GM12878 (cell line): ENCODE measurements around the gene IQUB. TPM values are rescaled to one million over a fixed set of nuclear protein-coding genes. Genes with fewer than 3 reads are reported as not detected.
"Not testable (repeated sequence)": the region's sequence is repeated elsewhere in the genome, so short reads cannot be mapped to it uniquely, and the experiment has no call there.

Source experiments
- ATAC-seq: fragments of 200-7000 bp; cut with Tn5 transposase; 3 replicates; pipeline ENCODE4 v1.9.1; 2020; ENCODE audit warnings: mild to moderate bottlenecking, moderate library complexity
- BruUV-seq: library from RNA; stranded (reverse); fragments of 400-500 nt; replicated peaks from 2 replicates; lab custom pipeline; 2021; lab: Mats Ljungman, UMichigan
- CTCF ChIA-PET: fragments of 300-600 bp; sonication (Branson Sonifier 250); formaldehyde crosslinking; extraction: SDS; loops from one replicate; lab custom pipeline; 2021; ENCODE audit warnings: inconsistent platforms; lab: Yijun Ruan, JAX
- POLR2A ChIA-PET: fragments of 350-600 bp; formaldehyde crosslinking; extraction: SDS; loops from one replicate; lab custom pipeline; 2021; ENCODE audit warnings: inconsistent platforms; lab: Charles Lee
- RAD21 ChIA-PET: fragments of 300-600 bp; sonication (Branson Sonifier 250); formaldehyde crosslinking; loops from one replicate; lab custom pipeline; 2023; ENCODE audit warnings: antibody characterized with exemption; ENCODE audit not compliant: unreplicated experiment; lab: Charles Lee
- SMC1A ChIA-PET: fragments of 300-600 bp; sonication (Branson Sonifier 250); formaldehyde crosslinking; loops from one replicate; lab custom pipeline; 2023; ENCODE audit not compliant: unreplicated experiment, uncharacterized antibody; lab: Charles Lee
- DNase-seq: peaks from one replicate; pipeline ENCODE4 v3.0.0-alpha.2; 2011; ENCODE audit warnings: low read depth, low spot score
- FAIRE-seq: peaks from 3 replicates; lab custom pipeline; 2011; peaks lifted over from hg19 to GRCh38; lab: Jason Lieb, UNC
- H2AFZ ChIP-seq: 2 replicates; pipeline ENCODE4 v1.6.0; 2011; ENCODE audit warnings: low read depth, low read length, control low read depth; ENCODE audit not compliant: control insufficient read depth
- H3K27ac ChIP-seq: 2 replicates; pipeline ENCODE4 v1.5.1; 2011; ENCODE audit warnings: control low read depth; ENCODE audit not compliant: control insufficient read depth, insufficient read depth
- H3K27me3 ChIP-seq, 2 experiments: replicated peaks in 1 of 2; 2 replicates each; pipeline versions ENCODE4 v1.6.0 to v1.6.1; 2011; ENCODE audit warnings: low read length in 1 of 2; ENCODE audit not compliant: control insufficient read depth in 2 of 2, insufficient read depth in 2 of 2
- H3K36me3 ChIP-seq, 2 experiments: 2 replicates each; pipeline ENCODE4 v1.5.1; 2011; ENCODE audit warnings: low read length in 1 of 2; ENCODE audit not compliant: control insufficient read depth in 2 of 2, insufficient read depth in 2 of 2
- H3K4me1 ChIP-seq: 2 replicates; pipeline ENCODE4 v1.6.1; 2011; ENCODE audit warnings: mild to moderate bottlenecking, low read length, moderate library complexity, mixed read lengths; ENCODE audit not compliant: control insufficient read depth, insufficient read depth
- H3K4me2 ChIP-seq: 2 replicates; pipeline ENCODE4 v1.6.0; 2011; ENCODE audit warnings: control low read depth; ENCODE audit not compliant: control insufficient read depth, insufficient read depth
- H3K4me3 ChIP-seq: fragments of 200-600 bp; sonication (generic); 2 replicates; pipeline ENCODE4 v1.5.1; 2016
- H3K79me2 ChIP-seq: 2 replicates; pipeline ENCODE4 v1.6.0; 2011; ENCODE audit warnings: low read length; ENCODE audit not compliant: control insufficient read depth, insufficient read depth
- H3K9ac ChIP-seq: 2 replicates; pipeline ENCODE4 v1.8.0; 2011; ENCODE audit warnings: low read length, control low read depth, mixed read lengths; ENCODE audit not compliant: control insufficient read depth, insufficient read depth
- H3K9me3 ChIP-seq: replicated peaks from 3 replicates; pipeline ENCODE4 v1.5.1; 2011; ENCODE audit warnings: mild to moderate bottlenecking, low read length; ENCODE audit not compliant: control insufficient read depth, insufficient read depth
- H4K20me1 ChIP-seq: 2 replicates; pipeline ENCODE4 v1.6.0; 2011; ENCODE audit not compliant: control insufficient read depth, insufficient read depth
- CHD4 ChIP-seq: fragments of 200-600 bp; sonication (generic); IDR thresholded peaks from 2 replicates; pipeline ENCODE4 v1.6.1; 2016; ENCODE audit warnings: mild to moderate bottlenecking
- MEF2B ChIP-seq: fragments of 450-650 bp; IDR thresholded peaks from 2 replicates; pipeline ENCODE4 v1.6.1; 2018; ENCODE audit warnings: mild to moderate bottlenecking, moderate library complexity; ENCODE audit not compliant: partially characterized antibody, poor library complexity, severe bottlenecking
- RELA ChIP-seq: fragments of 450-650 bp; IDR thresholded peaks from 2 replicates; pipeline ENCODE4 v1.8.0; 2014; ENCODE audit warnings: borderline replicate concordance; ENCODE audit not compliant: partially characterized antibody
- SUZ12 ChIP-seq: fragments of 200-600 bp; sonication (generic); IDR thresholded peaks from one replicate; pipeline ENCODE4 v1.6.1; 2018; ENCODE audit warnings: antibody characterized with exemption, mild to moderate bottlenecking; ENCODE audit not compliant: unreplicated experiment
- WGBS: methylation state at CpG from one replicate; pipeline ENCODE4 v1.1.6; 2016; ENCODE audit warnings: low lambda C conversion rate; ENCODE audit not compliant: insufficient replicate concordance, insufficient coverage; ENCODE audit errors: missing lambda C conversion rate; 5-methylcytosine and 5-hydroxymethylcytosine counted together
- in situ Hi-C: fragments of 300-500 bp; cut with MboI; formaldehyde crosslinking; loops from 9 replicates; pipeline ENCODE4 v1.14.3; 2018; ENCODE audit warnings: mixed read lengths
- intact Hi-C: fragments of 100-400 bp; cut with micrococcal nuclease; formaldehyde crosslinking; loops from one replicate; pipeline ENCODE4 v1.14.2; 2022; ENCODE audit not compliant: unreplicated experiment
- polyA plus RNA-seq, 11 experiments: library from polyadenylated mRNA; depleted of rRNA in 4 of 11; unstranded in 6 of 11; stranded (reverse) in 5 of 11; fragments of >200 nt; fragmentation: Nextera tagmentation in 4 of 11; fragmentation: Illumina TruSeq in 1 of 11; extraction: Ambion mirVana in 4 of 11; extraction: Trizol in 1 of 11; gene quantifications; 1 replicate in 1 of 11; 2 replicates in 10 of 11; pipeline versions ENCODE4 v1.2.1 to v1.2.3, GENCODE V29; 2011 to 2016; ENCODE audit warnings: inconsistent platforms in 2 of 11, missing spikeins in 2 of 11, low read depth in 1 of 11
- small RNA-seq: library from RNA; depleted of rRNA; stranded (forward); fragments of <200 nt; gene quantifications from one replicate; pipeline ENCODE3, GENCODE V24; 2014
- total RNA-seq, 4 experiments: library from RNA; depleted of rRNA in 3 of 4; stranded (reverse); fragments of >200 nt in 3 of 4; fragmentation: Illumina TruSeq in 1 of 4; extraction: Trizol in 1 of 4; gene quantifications; 2 replicates each; pipeline versions ENCODE4 v1.2.1 to v1.2.3, GENCODE V29; 2013 to 2021

IQUB gene
- total and polyA plus RNA-seq, 10 of the 15 experiments (the other 5 are each of a cell fraction or from before 2014, with no cell fraction given) = 0.04 to 0.08 TPM; not detected in 8

GRCh38 chr7:123410273-123410904, 124.0 kb downstream of the IQUB start:
- no peak for TF ChIP-seq RELA
- no peak for TF ChIP-seq CHD4
- no peak for TF ChIP-seq SUZ12
- TF ChIP-seq MEF2B = no peak
- RAD21 ChIA-PET = no interaction called here
- intact Hi-C loops = no loop called here
- no peak overlapping the region for H3K4me2 ChIP-seq
- ATAC-seq (no peak), FAIRE-seq (no peak), DNase-seq (no peak)
- H3K4me1 ChIP-seq = no peaks in the 10 kb centered on the region
- H3K79me2 ChIP-seq = no peaks in the 10 kb centered on the region
- 0% methylated on average over 1 of the region's 1 CpG for WGBS
- no peak overlapping the region for H2AFZ ChIP-seq
- no peaks in the 10 kb centered on the region for H3K9me3 ChIP-seq
- BruUV-seq = no TSS peak
- H3K27ac ChIP-seq = no peak overlapping the region
- no peaks in the 10 kb centered on the region for H4K20me1 ChIP-seq
- POLR2A ChIA-PET = no interaction called here
- CTCF ChIA-PET = no interaction called here
- SMC1A ChIA-PET = no interaction called here
- no peaks in the 10 kb centered on the region for H3K27me3 ChIP-seq
- no peak overlapping the region for H3K9ac ChIP-seq
- H3K4me3 ChIP-seq = no peak overlapping the region
- in situ Hi-C loops = no loop called here
- H3K36me3 ChIP-seq = no peaks in the 10 kb centered on the region

DNA sequence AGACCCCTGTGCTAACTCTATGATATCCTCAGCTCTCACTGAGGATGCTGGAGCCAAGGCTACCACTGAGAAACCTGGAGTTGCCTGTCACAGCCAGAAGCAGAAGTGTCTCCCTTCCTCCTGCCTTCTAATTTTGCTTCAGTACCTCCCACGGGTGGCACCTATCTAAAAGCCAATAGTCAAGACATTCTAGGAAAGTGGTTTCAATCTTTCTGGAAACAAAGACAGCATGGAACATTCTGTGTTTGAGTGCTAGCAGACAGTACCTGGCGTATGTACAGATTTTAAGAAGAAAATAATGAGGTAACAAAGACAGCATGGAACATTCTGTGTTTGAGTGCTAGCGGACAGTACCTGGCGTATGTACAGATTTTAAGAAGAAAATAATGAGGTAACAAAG, 126.4 kb downstream of the IQUB start:
- ChIA-PET SMC1A (interaction anchor here (0.7 kb wide), 1 partner anchor 13 kb away, joined by 3 read pairs; no protein-coding TSS in a partner anchor), RAD21 (interaction anchor here (0.6 kb wide), 1 partner anchor 1265 kb away, joined by 3 read pairs; no protein-coding TSS in a partner anchor)
- 18% methylated on average over 4 of the region's 4 CpGs for WGBS
- BruUV-seq, H3K4me1 ChIP-seq, H3K4me2 ChIP-seq, CTCF ChIA-PET, H3K9me3 ChIP-seq, H4K20me1 ChIP-seq, H3K4me3 ChIP-seq, H3K36me3 ChIP-seq, H3K27me3 ChIP-seq, FAIRE-seq, H3K27ac ChIP-seq, POLR2A ChIA-PET, DNase-seq, H3K9ac ChIP-seq, H2AFZ ChIP-seq, H3K79me2 ChIP-seq, in situ Hi-C loops, ATAC-seq, intact Hi-C loops: not testable (repeated sequence)

Small RNAs within 50 kb of the gene (small RNA-seq; reads per million reads assigned to genes)
- not detected for gene RNU6-296P

Other genes starting within 250 kb of the IQUB start
- gene NDUFA5, start 23.2 kb upstream of the IQUB start, total RNA-seq (2014; rRNA removed) = 51.7 and 65.3 TPM in 2 replicates
- 96.3 and 101 TPM in 2 replicates for gene NDUFA5, start 23.2 kb upstream of the IQUB start, total RNA-seq (2014; rRNA removed; fragmentation: Illumina TruSeq; extraction: Trizol)
- gene NDUFA5, start 23.2 kb upstream of the IQUB start, total RNA-seq (2021) = 58.4 and 61.4 TPM in 2 replicates
- 70.7 and 152 TPM in 2 replicates for gene NDUFA5, start 23.2 kb upstream of the IQUB start, polyA plus RNA-seq (2011; rRNA removed)
- gene NDUFA5, start 23.2 kb upstream of the IQUB start, polyA plus RNA-seq (2014; fragmentation: Illumina TruSeq; extraction: Trizol) = 77.4 and 97.3 TPM in 2 replicates
- 100 to 1,000 TPM; 183 to 209 TPM for gene NDUFA5, start 23.2 kb upstream of the IQUB start, polyA plus RNA-seq (2014; fragmentation: Nextera tagmentation; extraction: Ambion mirVana)
- gene NDUFA5, start 23.2 kb upstream of the IQUB start, polyA plus RNA-seq (2014; rRNA removed) = 48.6 and 51.0 TPM in 2 replicates
- gene NDUFA5, start 23.2 kb upstream of the IQUB start, polyA plus RNA-seq (2016; fragmentation: Nextera tagmentation; extraction: Ambion mirVana) = 100 to 1,000 TPM; 163 to 175 TPM
- gene ASB15, start 67.2 kb upstream of the IQUB start, total RNA-seq (2014; rRNA removed) = not detected in 2 replicates
- not detected in 2 replicates for gene ASB15, start 67.2 kb upstream of the IQUB start, total RNA-seq (2014; rRNA removed; fragmentation: Illumina TruSeq; extraction: Trizol)
- gene ASB15, start 67.2 kb upstream of the IQUB start, total RNA-seq (2021) = not detected in 2 replicates
- not detected in 2 replicates for gene ASB15, start 67.2 kb upstream of the IQUB start, polyA plus RNA-seq (2011; rRNA removed)
- gene ASB15, start 67.2 kb upstream of the IQUB start, polyA plus RNA-seq (2014; fragmentation: Illumina TruSeq; extraction: Trizol) = not detected in 2 replicates
- not detected for gene ASB15, start 67.2 kb upstream of the IQUB start, polyA plus RNA-seq (2014; fragmentation: Nextera tagmentation; extraction: Ambion mirVana)
- gene ASB15, start 67.2 kb upstream of the IQUB start, polyA plus RNA-seq (2014; rRNA removed) = not detected in 2 replicates
- gene ASB15, start 67.2 kb upstream of the IQUB start, polyA plus RNA-seq (2016; fragmentation: Nextera tagmentation; extraction: Ambion mirVana) = not detected
- gene LMOD2, start 121.3 kb upstream of the IQUB start, total RNA-seq (2014; rRNA removed) = not detected in 2 replicates
- gene LMOD2, start 121.3 kb upstream of the IQUB start, total RNA-seq (2014; rRNA removed; fragmentation: Illumina TruSeq; extraction: Trizol) = not detected in 2 replicates
- gene LMOD2, start 121.3 kb upstream of the IQUB start, total RNA-seq (2021) = not detected in 2 replicates
- not detected in 2 replicates for gene LMOD2, start 121.3 kb upstream of the IQUB start, polyA plus RNA-seq (2011; rRNA removed)
- not detected in 2 replicates for gene LMOD2, start 121.3 kb upstream of the IQUB start, polyA plus RNA-seq (2014; fragmentation: Illumina TruSeq; extraction: Trizol)
- gene LMOD2, start 121.3 kb upstream of the IQUB start, polyA plus RNA-seq (2014; fragmentation: Nextera tagmentation; extraction: Ambion mirVana) = not detected
- gene LMOD2, start 121.3 kb upstream of the IQUB start, polyA plus RNA-seq (2014; rRNA removed) = not detected in 2 replicates
- gene LMOD2, start 121.3 kb upstream of the IQUB start, polyA plus RNA-seq (2016; fragmentation: Nextera tagmentation; extraction: Ambion mirVana) = not detected
- 3.1 and 3.2 TPM in 2 replicates for gene WASL, start 214.4 kb upstream of the IQUB start, total RNA-seq (2014; rRNA removed)
- 4.6 and 4.7 TPM in 2 replicates for gene WASL, start 214.4 kb upstream of the IQUB start, total RNA-seq (2014; rRNA removed; fragmentation: Illumina TruSeq; extraction: Trizol)
- 6.4 and 6.5 TPM in 2 replicates for gene WASL, start 214.4 kb upstream of the IQUB start, total RNA-seq (2021)
- 4.0 and 5.5 TPM in 2 replicates for gene WASL, start 214.4 kb upstream of the IQUB start, polyA plus RNA-seq (2011; rRNA removed)
- gene WASL, start 214.4 kb upstream of the IQUB start, polyA plus RNA-seq (2014; fragmentation: Illumina TruSeq; extraction: Trizol) = 4.3 and 6.4 TPM in 2 replicates
- 1 to 10 TPM; 2.0 to 2.1 TPM for gene WASL, start 214.4 kb upstream of the IQUB start, polyA plus RNA-seq (2014; fragmentation: Nextera tagmentation; extraction: Ambion mirVana)
- gene WASL, start 214.4 kb upstream of the IQUB start, polyA plus RNA-seq (2014; rRNA removed) = 3.0 and 3.2 TPM in 2 replicates
- gene WASL, start 214.4 kb upstream of the IQUB start, polyA plus RNA-seq (2016; fragmentation: Nextera tagmentation; extraction: Ambion mirVana) = 1 to 10 TPM; 3.5 TPM